ENCODE results near the gene SBF2. TPM values are rescaled to one million over a fixed set of nuclear protein-coding genes. Genes with fewer than 3 reads are reported as not detected.
"Not testable (repeated sequence)": the region's sequence is repeated elsewhere in the genome, so short reads cannot be mapped to it uniquely, and the experiment has no call there.

The SBF2 gene
- total and polyA plus RNA-seq, 5 donors from 2014 or later: 1.1 to 5.5 (median 2.1) TPM

GRCh38 chr11:10087923-10088225 is 206.1 kb downstream of the SBF2 start:
- H3K36me3 ChIP-seq (ENCODE audit: control insufficient read depth, insufficient read depth, low read length); ATAC-seq (ENCODE audit: low read depth in 2 of 2); H3K36me3 Mint-ChIP-seq; H3K4me1 ChIP-seq (ENCODE audit: control insufficient read depth, insufficient read depth, low read length, poor library complexity, severe bottlenecking); H3K27me3 ChIP-seq (ENCODE audit: control insufficient read depth, insufficient read depth, low read length); H3K4me3 Mint-ChIP-seq; H3K4me1 Mint-ChIP-seq; H3K9me3 ChIP-seq (ENCODE audit: control insufficient read depth in 2 of 2, low read length in 2 of 2); H3K9me3 Mint-ChIP-seq; H3K27ac ChIP-seq (ENCODE audit: insufficient read depth, low read length, poor library complexity, severe bottlenecking); DNase-seq; H3K27me3 Mint-ChIP-seq; H3K27ac Mint-ChIP-seq; H3K4me3 ChIP-seq (ENCODE audit: low read depth, low read length): not testable (repeated sequence)

GRCh38 chr11:10087186-10087922 is 206.7 kb downstream of the SBF2 start:
- Mint-ChIP-seq H3K4me1 (peaks cover 0 to 8% (median 7%) of the 10 kb centered on the region in 4 donors), H3K27me3 (peaks cover 4% of the 10 kb centered on the region), H3K27ac (no peak overlapping the region), H3K4me3 (no peak overlapping the region), H3K9me3 (peaks cover 0 to 13% (median 1%) of the 10 kb centered on the region in 7 donors), H3K36me3 (no peaks in the 10 kb centered on the region)
- Histone ChIP-seq H3K9me3 (ENCODE audit: control insufficient read depth in 2 of 2, low read length in 2 of 2) (no peaks in the 10 kb centered on the region), H3K27me3 (ENCODE audit: control insufficient read depth, insufficient read depth, low read length) (no peaks in the 10 kb centered on the region), H3K27ac (ENCODE audit: insufficient read depth, low read length, poor library complexity, severe bottlenecking) (no peak overlapping the region), H3K36me3 (ENCODE audit: control insufficient read depth, insufficient read depth, low read length) (no peaks in the 10 kb centered on the region), H3K4me3 (ENCODE audit: low read depth, low read length) (no peak overlapping the region), H3K4me1 (ENCODE audit: control insufficient read depth, insufficient read depth, low read length, poor library complexity, severe bottlenecking) (no peaks in the 10 kb centered on the region)
- ATAC-seq (ENCODE audit: low read depth in 2 of 2) (no peak), DNase-seq (no peak)

- Mint-ChIP-seq H3K27me3 (peaks cover 5% of the 10 kb centered on the region), H3K9me3 (peaks cover 2 to 43% (median 9%) of the 10 kb centered on the region in 7 donors), H3K4me3 (no peak overlapping the region), H3K36me3 (peaks cover 4% of the 10 kb centered on the region), H3K27ac (no peak overlapping the region), H3K4me1 (peaks cover 0 to under 1% (median 0%) of the 10 kb centered on the region in 4 donors)
- H3K27ac ChIP-seq (ENCODE audit: insufficient read depth, low read length, poor library complexity, severe bottlenecking): no peak overlapping the region
- no peaks in the 10 kb centered on the region for H3K4me1 ChIP-seq (ENCODE audit: control insufficient read depth, insufficient read depth, low read length, poor library complexity, severe bottlenecking)
- H3K36me3 ChIP-seq (ENCODE audit: control insufficient read depth, insufficient read depth, low read length): no peaks in the 10 kb centered on the region
- no peaks in the 10 kb centered on the region for H3K27me3 ChIP-seq (ENCODE audit: control insufficient read depth, insufficient read depth, low read length)
- ATAC-seq (ENCODE audit: low read depth in 2 of 2) (no peak), DNase-seq (no peak)
- H3K9me3 ChIP-seq (ENCODE audit: control insufficient read depth in 2 of 2, low read length in 2 of 2): peaks cover 0 to 5% of the 10 kb centered on the region in 2 experiments
- H3K4me3 ChIP-seq (ENCODE audit: low read depth, low read length): no peak overlapping the region
Measured at GRCh38 chr11:10080138-10080537, 213.9 kb downstream of the SBF2 start.

GRCh38 chr11:10076458-10077141 is 217.4 kb downstream of the SBF2 start:
- peaks cover 0 to 5% of the 10 kb centered on the region in 2 experiments for H3K9me3 ChIP-seq (ENCODE audit: control insufficient read depth in 2 of 2, low read length in 2 of 2)
- H3K27ac Mint-ChIP-seq: no peak overlapping the region
- ATAC-seq (ENCODE audit: low read depth in 2 of 2): no peak
- no peaks in the 10 kb centered on the region for H3K4me1 ChIP-seq (ENCODE audit: control insufficient read depth, insufficient read depth, low read length, poor library complexity, severe bottlenecking)
- DNase-seq: peak in 2 of 3 donors; percentile 12 to 45
- no peaks in the 10 kb centered on the region for H3K36me3 ChIP-seq (ENCODE audit: control insufficient read depth, insufficient read depth, low read length)
- H3K4me1 Mint-ChIP-seq: no peaks in the 10 kb centered on the region
- H3K27me3 Mint-ChIP-seq: peaks cover 5% of the 10 kb centered on the region
- H3K27ac ChIP-seq (ENCODE audit: insufficient read depth, low read length, poor library complexity, severe bottlenecking): no peak overlapping the region
- H3K9me3 Mint-ChIP-seq: peaks cover 0 to 33% (median 8%) of the 10 kb centered on the region in 7 donors
- H3K4me3 Mint-ChIP-seq: no peak overlapping the region
- no peak overlapping the region for H3K4me3 ChIP-seq (ENCODE audit: low read depth, low read length)
- no peaks in the 10 kb centered on the region for H3K27me3 ChIP-seq (ENCODE audit: control insufficient read depth, insufficient read depth, low read length)
- peaks cover 4% of the 10 kb centered on the region for H3K36me3 Mint-ChIP-seq

- ATAC-seq (ENCODE audit: low read depth in 2 of 2) (no peak), DNase-seq (no peak)
- Mint-ChIP-seq H3K27me3 (peaks cover 5% of the 10 kb centered on the region), H3K9me3 (peaks cover 0 to 23% (median 4%) of the 10 kb centered on the region in 7 donors), H3K4me3 (no peak overlapping the region), H3K4me1 (no peaks in the 10 kb centered on the region), H3K36me3 (peaks cover under 1% of the 10 kb centered on the region), H3K27ac (no peak overlapping the region)
- Histone ChIP-seq H3K4me1 (ENCODE audit: control insufficient read depth, insufficient read depth, low read length, poor library complexity, severe bottlenecking) (no peaks in the 10 kb centered on the region), H3K27ac (ENCODE audit: insufficient read depth, low read length, poor library complexity, severe bottlenecking) (no peak overlapping the region), H3K4me3 (ENCODE audit: low read depth, low read length) (no peak overlapping the region), H3K27me3 (ENCODE audit: control insufficient read depth, insufficient read depth, low read length) (no peaks in the 10 kb centered on the region), H3K36me3 (ENCODE audit: control insufficient read depth, insufficient read depth, low read length) (no peaks in the 10 kb centered on the region), H3K9me3 (ENCODE audit: control insufficient read depth in 2 of 2, low read length in 2 of 2) (peaks cover 0 to 5% of the 10 kb centered on the region in 2 experiments)
Measured at GRCh38 chr11:10075141-10075540, 218.9 kb downstream of the SBF2 start.

GRCh38 chr11:10072841-10073240 is 221.2 kb downstream of the SBF2 start:
- no peaks in the 10 kb centered on the region for H3K9me3 ChIP-seq (ENCODE audit: control insufficient read depth in 2 of 2, low read length in 2 of 2)
- no peaks in the 10 kb centered on the region for H3K4me1 ChIP-seq (ENCODE audit: control insufficient read depth, insufficient read depth, low read length, poor library complexity, severe bottlenecking)
- no peaks in the 10 kb centered on the region for H3K36me3 ChIP-seq (ENCODE audit: control insufficient read depth, insufficient read depth, low read length)
- H3K27me3 Mint-ChIP-seq: peaks cover 5% of the 10 kb centered on the region
- H3K27ac ChIP-seq (ENCODE audit: insufficient read depth, low read length, poor library complexity, severe bottlenecking): no peak overlapping the region
- H3K4me1 Mint-ChIP-seq: no peaks in the 10 kb centered on the region
- H3K27ac Mint-ChIP-seq: no peak overlapping the region
- DNase-seq: no peak
- H3K4me3 ChIP-seq (ENCODE audit: low read depth, low read length): no peak overlapping the region
- H3K27me3 ChIP-seq (ENCODE audit: control insufficient read depth, insufficient read depth, low read length): no peaks in the 10 kb centered on the region
- no peaks in the 10 kb centered on the region for H3K36me3 Mint-ChIP-seq
- ATAC-seq (ENCODE audit: low read depth in 2 of 2): no peak
- peaks cover 0 to 7% (median 0%) of the 10 kb centered on the region in 7 donors for H3K9me3 Mint-ChIP-seq
- no peak overlapping the region for H3K4me3 Mint-ChIP-seq

GRCh38 chr11:10072142-10072541 is 221.9 kb downstream of the SBF2 start:
- Mint-ChIP-seq H3K4me3 (no peak overlapping the region), H3K9me3 (peaks cover 0 to 6% (median 0%) of the 10 kb centered on the region in 7 donors), H3K27ac (no peak overlapping the region), H3K36me3 (no peaks in the 10 kb centered on the region), H3K4me1 (no peaks in the 10 kb centered on the region), H3K27me3 (peaks cover 5% of the 10 kb centered on the region)
- DNase-seq (no peak), ATAC-seq (ENCODE audit: low read depth in 2 of 2) (no peak)
- H3K4me3 ChIP-seq (ENCODE audit: low read depth, low read length): no peak overlapping the region
- H3K9me3 ChIP-seq (ENCODE audit: control insufficient read depth in 2 of 2, low read length in 2 of 2): no peaks in the 10 kb centered on the region
- H3K27me3 ChIP-seq (ENCODE audit: control insufficient read depth, insufficient read depth, low read length): no peaks in the 10 kb centered on the region
- H3K36me3 ChIP-seq (ENCODE audit: control insufficient read depth, insufficient read depth, low read length): no peaks in the 10 kb centered on the region
- H3K27ac ChIP-seq (ENCODE audit: insufficient read depth, low read length, poor library complexity, severe bottlenecking): no peak overlapping the region
- H3K4me1 ChIP-seq (ENCODE audit: control insufficient read depth, insufficient read depth, low read length, poor library complexity, severe bottlenecking): no peaks in the 10 kb centered on the region
